PFSK-1 (cell line): ENCODE results near the gene KIRREL3.

Experiments
- FOXP2 ChIP-seq: optimal IDR thresholded peaks from 2 replicates; pipeline ENCODE3; 2011; ENCODE audit warnings: borderline replicate concordance, control low read depth, inconsistent platforms; ENCODE audit not compliant: insufficient read depth; ENCODE audit errors: extremely low read length, extremely low read depth
- POLR2AphosphoS5 ChIP-seq: IDR thresholded peaks from 2 replicates; pipeline ENCODE4 v1.6.1; 2012; ENCODE audit warnings: low read depth, mild to moderate bottlenecking, control low read depth, low read length, moderate library complexity
- REST ChIP-seq, 2 experiments: IDR thresholded peaks; 2 replicates each; pipeline versions ENCODE4 v1.6.1 to v1.8.0; 2011 to 2012; ENCODE audit warnings: low read depth in 2 of 2, low read length in 2 of 2, control low read depth in 1 of 2, inconsistent platforms in 1 of 2, mild to moderate bottlenecking in 1 of 2, moderate library complexity in 1 of 2; ENCODE audit not compliant: insufficient read depth in 1 of 2
- SIN3A ChIP-seq: IDR thresholded peaks from 2 replicates; pipeline ENCODE4 v1.6.1; 2012; ENCODE audit warnings: mild to moderate bottlenecking, low read length, moderate library complexity, borderline replicate concordance; ENCODE audit not compliant: insufficient read depth
- TAF1 ChIP-seq: IDR thresholded peaks from 2 replicates; pipeline ENCODE4 v1.6.1; 2012; ENCODE audit warnings: low read length, control low read depth, borderline replicate concordance; ENCODE audit not compliant: insufficient read depth

GRCh38 chr11:126598344-126599216, 402.0 kb downstream of the KIRREL3 start:
- TF ChIP-seq POLR2AphosphoS5 (no peak), FOXP2 (no peak), TAF1 (no peak), REST (IDR thresholded peaks at IDR 0.05; ENCODE audit: insufficient read depth in 1 of 2, low read depth in 2 of 2, low read length in 2 of 2) (no peak), SIN3A (no peak)
